HEK293T (cell line): ENCODE data around the gene PLA2G4B.

Experiments used
- ARNT ChIP-seq: fragments of 450-650 bp; IDR thresholded peaks from 2 replicates; pipeline ENCODE4 v1.6.1; 2017; ENCODE audit warnings: mild to moderate bottlenecking
- ELF4 ChIP-seq: fragments of 450-650 bp; IDR thresholded peaks from 2 replicates; pipeline ENCODE4 v1.6.1; 2017; ENCODE audit warnings: antibody characterized with exemption
- FOXK2 ChIP-seq: fragments of 450-650 bp; IDR thresholded peaks from 2 replicates; pipeline ENCODE4 v1.6.1; 2016; ENCODE audit warnings: mild to moderate bottlenecking
- NFRKB ChIP-seq: fragments of 450-650 bp; IDR thresholded peaks from 2 replicates; pipeline ENCODE4 v1.6.1; 2016; ENCODE audit warnings: mild to moderate bottlenecking, moderate library complexity
- PKNOX1 ChIP-seq: fragments of 450-650 bp; IDR thresholded peaks from 2 replicates; pipeline ENCODE4 v1.6.1; 2016
- SUZ12 ChIP-seq: fragments of 450-650 bp; IDR thresholded peaks from 2 replicates; pipeline ENCODE4 v1.6.1; 2016; ENCODE audit warnings: mild to moderate bottlenecking

- TF ChIP-seq NFRKB (no peak), PKNOX1 (no peak), ARNT (no peak), ELF4 (no peak), FOXK2 (no peak), SUZ12 (no peak)
These were observed 21.6 kb downstream of the PLA2G4B start for GRCh38 chr15:41860049-41860828.
